Measurements from ENCODE around the gene ITIH4.

DNA sequence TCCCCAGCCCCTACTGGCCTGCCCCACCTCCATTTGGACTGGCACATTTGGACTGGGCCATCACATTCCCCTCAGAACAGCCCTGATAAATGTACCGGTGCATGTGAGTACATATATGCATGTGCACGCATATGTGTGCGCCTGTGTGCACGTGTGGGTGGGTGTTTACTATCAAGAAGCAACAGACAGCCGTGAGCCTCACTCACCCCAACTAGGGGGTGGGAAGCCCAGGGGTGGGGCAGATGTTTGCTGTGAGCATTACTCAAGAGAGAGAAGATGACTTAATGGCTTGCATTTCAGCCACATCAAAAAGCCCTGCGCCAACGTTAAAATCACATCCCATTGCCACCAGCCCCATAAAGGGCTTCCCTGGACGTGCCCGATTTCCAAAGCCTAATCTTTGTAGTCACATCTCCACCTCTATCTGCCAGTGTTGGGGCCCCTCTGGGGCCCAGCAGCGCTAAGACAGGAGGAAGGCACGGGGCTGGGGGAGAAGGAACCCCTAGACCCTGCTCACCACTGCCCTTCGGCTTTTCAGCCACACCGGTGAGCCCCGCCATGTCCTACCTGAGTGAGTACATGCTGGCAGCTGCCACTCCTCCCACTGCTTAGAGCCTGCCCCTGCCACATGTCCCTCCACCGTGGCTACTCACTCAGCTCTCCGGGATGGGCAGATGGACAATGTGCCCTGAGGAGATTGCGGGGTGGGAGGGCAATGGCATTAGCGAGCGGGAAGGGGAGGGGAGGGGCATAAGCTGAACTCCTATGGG is 25.0 kb downstream of the ITIH4 start:
- TF ChIP-seq POLR2A (IDR thresholded peaks at IDR 0.05; ENCODE audit: low read depth, low read length) (no peak), ZNF207 (IDR thresholded peaks at IDR 0.05; ENCODE audit: borderline replicate concordance) (no peak), POLR2AphosphoS5 (IDR thresholded peaks at IDR 0.05; ENCODE audit: low read length) (no peak), ASH2L (IDR thresholded peaks at IDR 0.05; ENCODE audit: borderline replicate concordance, low read depth) (no peak), NBN (IDR thresholded peaks at IDR 0.05) (no peak), ZBTB11 (CRISPR knock-in tag; IDR thresholded peaks at IDR 0.05) (no peak), POLR2AphosphoS2 (IDR thresholded peaks at IDR 0.05; ENCODE audit: low read depth, low read length) (no peak)
- TF ChIP-seq, protein P1, sequence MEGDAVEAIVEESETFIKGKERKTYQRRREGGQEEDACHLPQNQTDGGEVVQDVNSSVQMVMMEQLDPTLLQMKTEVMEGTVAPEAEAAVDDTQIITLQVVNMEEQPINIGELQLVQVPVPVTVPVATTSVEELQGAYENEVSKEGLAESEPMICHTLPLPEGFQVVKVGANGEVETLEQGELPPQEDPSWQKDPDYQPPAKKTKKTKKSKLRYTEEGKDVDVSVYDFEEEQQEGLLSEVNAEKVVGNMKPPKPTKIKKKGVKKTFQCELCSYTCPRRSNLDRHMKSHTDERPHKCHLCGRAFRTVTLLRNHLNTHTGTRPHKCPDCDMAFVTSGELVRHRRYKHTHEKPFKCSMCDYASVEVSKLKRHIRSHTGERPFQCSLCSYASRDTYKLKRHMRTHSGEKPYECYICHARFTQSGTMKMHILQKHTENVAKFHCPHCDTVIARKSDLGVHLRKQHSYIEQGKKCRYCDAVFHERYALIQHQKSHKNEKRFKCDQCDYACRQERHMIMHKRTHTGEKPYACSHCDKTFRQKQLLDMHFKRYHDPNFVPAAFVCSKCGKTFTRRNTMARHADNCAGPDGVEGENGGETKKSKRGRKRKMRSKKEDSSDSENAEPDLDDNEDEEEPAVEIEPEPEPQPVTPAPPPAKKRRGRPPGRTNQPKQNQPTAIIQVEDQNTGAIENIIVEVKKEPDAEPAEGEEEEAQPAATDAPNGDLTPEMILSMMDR (IDR thresholded peaks at IDR 0.05 in 2 of 3, conservative IDR thresholded peaks at IDR 0.05 in 1 of 3; ENCODE audit: control insufficient read depth in 2 of 3, extremely low read depth in 1 of 3, insufficient read depth in 1 of 3, low read depth in 3 of 3, low read length in 3 of 3): no peak

Measured in GM12878 (cell line).